Activated T-helper 1 cell treated with Interleukin-2 at 50 U/mL for 16 hours (primary cell): ENCODE data around the gene ZNF311.
"Not testable (repeated sequence)": the region's sequence is repeated elsewhere in the genome, so short reads cannot be mapped to it uniquely, and the experiment has no call there.

Source experiments
- DNase-seq: peaks from one replicate; pipeline ENCODE4 v3.0.0-alpha.2; 2020; ENCODE audit warnings: low read depth

Gene ZNF311

GRCh38 chr6:28982476-28983266 lies 22.4 kb downstream of the ZNF311 start:
- no peak for DNase-seq

GRCh38 chr6:28981833-28982475 lies 23.2 kb downstream of the ZNF311 start:
- DNase-seq: peak; percentile 46

DNA sequence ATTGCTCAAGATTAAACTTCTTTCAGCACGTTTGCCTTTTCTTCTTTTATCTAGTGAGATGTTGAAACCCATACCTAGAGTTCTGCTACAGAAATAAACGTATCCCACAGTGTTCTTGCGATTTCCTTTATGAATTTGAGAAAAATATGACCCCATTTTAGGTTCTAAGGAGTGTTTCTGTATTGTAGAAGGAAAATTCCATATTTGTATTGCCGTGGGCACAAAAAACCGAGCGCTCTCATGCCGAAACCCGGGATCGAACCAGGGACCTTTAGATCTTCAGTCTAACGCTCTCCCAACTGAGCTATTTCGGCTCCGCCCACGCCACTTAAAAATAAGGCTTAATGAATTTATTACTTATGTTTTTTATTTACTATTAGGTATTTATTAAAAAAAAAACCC lies 23.7 kb downstream of the ZNF311 start:
- peak; percentile 53 for DNase-seq

- no peak for DNase-seq
Measured at GRCh38 chr6:28980852-28981430, 24.2 kb downstream of the ZNF311 start.

GRCh38 chr6:28980137-28980851 lies 24.8 kb downstream of the ZNF311 start:
- no peak for DNase-seq

DNA sequence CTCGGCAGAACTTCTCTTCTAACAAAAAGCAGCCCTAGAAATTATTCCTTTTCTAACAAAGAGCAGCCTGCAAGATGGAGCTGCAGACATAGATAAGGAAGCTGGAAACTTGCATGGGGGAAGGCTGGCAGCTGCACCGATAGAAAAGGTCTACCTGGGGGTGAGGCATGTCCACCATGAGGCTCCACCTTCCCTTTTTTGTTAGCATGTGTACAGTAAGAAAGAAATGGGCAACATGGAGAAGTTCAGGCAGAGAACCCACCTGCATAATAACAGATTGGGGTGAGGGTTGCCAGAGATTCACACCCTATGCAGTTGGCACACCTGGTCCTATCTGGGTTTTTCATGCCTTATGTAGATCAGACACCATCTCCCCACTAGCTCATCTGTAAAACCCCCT lies 25.4 kb downstream of the ZNF311 start:
- no peak for DNase-seq

GRCh38 chr6:28978959-28979561 lies 26.1 kb downstream of the ZNF311 start:
- no peak for DNase-seq

GRCh38 chr6:28978133-28978491 lies 27.0 kb downstream of the ZNF311 start:
- DNase-seq: no peak

DNA sequence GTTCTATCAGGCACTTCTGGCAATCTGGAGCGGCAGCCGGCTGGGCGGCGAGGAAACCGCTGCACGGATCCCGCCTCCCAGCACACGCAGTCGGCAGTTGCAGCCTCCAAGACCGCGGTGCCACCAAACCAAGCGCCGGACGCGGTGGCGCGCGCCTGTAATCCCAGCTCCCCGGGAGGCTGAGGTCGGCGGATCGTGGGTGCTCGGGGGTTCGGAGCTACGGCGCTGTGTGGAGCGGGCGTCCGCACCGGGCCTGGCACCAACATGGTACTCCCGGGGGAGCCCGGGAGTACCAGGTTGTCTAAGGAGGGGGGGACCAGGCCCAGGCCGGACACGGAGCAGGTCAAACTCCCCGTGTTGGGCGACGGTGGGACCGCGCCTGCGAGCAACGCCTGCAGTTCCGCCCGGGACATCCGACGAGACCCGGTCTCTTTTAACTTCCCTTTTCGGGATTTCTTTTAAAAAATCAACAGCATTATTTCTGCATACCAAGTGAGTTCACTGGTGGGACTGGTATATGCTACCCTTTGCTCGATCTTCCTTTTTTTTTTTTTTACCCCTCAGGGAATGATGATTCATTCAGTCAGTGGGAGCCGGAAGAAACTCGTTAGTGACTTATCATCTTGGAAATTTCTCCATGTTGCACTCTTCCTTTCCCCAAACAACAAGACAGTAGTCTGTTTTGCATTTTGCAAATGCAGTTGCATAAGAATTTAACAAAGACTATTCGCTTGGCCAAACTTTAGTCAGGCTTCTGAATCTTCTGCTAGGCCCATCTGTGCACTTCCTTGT lies 27.6 kb downstream of the ZNF311 start:
- no peak for DNase-seq

- no peak for DNase-seq
Measured at GRCh38 chr6:28976677-28977076, 28.4 kb downstream of the ZNF311 start.

DNA sequence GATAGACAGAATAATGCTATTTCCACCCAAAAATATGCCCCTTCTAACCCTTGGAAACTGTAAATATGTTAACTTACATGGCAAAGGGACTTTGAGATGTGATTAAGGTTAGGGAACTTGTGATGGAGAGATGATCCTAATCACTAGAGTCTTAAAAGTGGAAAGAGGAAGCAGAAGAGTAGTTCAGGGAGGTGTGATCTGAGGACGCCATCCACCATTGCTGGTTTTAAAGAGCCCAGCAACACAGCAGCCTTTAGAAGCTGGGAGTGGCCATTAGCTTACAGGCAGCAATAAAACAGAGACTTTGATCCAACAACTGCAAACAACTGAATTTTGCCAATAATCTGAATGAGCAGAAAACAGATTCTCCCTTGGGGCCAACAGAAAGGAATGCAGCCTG lies 30.6 kb downstream of the ZNF311 start:
- DNase-seq: no peak

DNA sequence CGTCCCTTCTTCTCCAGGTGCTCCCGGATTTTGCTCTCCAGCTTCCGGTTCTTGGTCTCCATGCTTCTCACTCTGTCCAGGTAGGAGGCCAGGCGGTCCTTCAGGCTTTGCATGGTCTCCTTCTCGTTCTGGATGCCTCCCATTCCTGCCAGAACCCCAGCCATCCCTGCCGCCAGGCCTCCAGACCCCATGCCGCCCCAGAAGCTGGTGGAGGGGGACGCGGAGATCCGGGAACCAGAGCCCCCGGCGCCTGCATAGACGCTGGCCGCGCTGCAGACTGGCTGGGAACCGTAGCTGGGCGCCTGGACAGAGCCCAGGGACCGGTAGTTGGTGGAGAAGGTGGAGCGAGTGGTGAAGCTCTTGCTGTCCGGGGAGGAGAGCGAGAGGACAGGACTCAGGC lies 35.1 kb downstream of the ZNF311 start:
- not testable (repeated sequence) for DNase-seq

DNA sequence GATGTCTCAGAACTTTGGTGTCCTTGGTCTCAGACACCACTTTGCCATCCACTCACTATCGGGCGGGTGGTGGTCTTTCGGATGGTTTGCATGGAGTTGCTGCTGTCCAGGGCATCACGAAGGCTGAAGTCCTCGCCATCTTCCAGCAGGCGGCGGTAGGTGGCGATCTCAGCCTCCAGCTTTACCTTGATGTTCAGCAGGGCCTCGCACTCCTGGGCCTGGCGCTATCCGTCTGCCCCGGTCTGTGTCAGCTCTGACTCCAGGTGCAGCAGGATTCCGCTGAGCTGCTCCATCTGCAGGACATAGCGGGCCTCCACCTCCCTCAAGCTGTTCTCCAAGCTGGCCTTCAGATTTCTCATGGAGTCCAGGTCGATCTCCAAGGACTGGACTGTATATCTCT lies 36.0 kb downstream of the ZNF311 start:
- no peak for DNase-seq

DNA sequence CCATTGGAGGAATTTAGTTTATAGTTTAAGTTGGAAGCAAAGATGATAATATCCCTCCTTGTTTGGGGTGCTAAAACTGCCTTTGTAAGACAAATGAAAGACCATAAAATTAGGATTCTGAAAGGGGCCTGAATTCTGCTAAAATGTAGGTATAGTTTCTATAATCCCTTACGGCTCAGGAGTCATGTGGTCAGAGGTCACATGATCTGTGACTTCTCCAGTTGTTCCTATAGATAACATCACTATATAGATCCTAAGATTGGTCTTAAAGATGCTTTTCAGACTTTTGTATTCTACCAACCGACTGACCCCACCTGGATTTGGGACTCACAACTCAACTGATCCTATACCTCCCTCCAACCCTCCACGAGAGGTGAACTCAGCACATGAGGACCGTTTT lies 36.6 kb downstream of the ZNF311 start:
- DNase-seq: no peak

- no peak for DNase-seq
Measured at GRCh38 chr6:28965706-28966105, 39.4 kb downstream of the ZNF311 start.

DNA sequence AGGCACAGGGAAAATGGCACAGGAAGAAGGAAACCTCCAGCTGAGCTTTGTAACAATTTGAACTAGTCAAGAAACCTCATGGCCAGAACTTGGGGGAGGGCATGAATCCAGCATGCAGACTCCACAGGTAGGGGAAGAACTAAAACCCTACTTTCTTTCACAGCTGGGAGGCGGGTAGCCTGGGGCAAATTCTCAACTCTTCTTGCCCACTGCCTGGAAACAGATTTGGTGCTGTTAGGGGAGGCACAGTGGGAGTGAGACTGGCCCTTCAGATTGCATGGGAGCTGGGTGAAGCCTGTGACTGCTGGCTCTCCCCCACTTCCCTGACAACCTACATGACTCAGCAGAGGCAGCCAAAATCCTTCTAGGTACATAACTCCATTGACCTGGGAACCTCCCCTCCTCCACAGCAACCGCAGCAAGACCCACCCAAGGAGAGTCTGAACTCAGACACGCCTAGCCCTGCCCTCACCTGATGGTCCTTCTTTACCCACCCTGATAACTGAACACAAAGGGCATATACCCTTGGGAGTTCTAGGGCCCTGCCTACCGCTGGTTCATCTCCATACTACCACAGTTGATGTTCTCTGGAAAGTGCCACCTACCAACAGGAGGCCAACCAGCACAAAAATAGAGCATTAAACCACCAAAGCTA lies 44.1 kb downstream of the ZNF311 start:
- no peak for DNase-seq

- not testable (repeated sequence) for DNase-seq
Measured at GRCh38 chr6:28958561-28959243, 46.4 kb downstream of the ZNF311 start.

DNA sequence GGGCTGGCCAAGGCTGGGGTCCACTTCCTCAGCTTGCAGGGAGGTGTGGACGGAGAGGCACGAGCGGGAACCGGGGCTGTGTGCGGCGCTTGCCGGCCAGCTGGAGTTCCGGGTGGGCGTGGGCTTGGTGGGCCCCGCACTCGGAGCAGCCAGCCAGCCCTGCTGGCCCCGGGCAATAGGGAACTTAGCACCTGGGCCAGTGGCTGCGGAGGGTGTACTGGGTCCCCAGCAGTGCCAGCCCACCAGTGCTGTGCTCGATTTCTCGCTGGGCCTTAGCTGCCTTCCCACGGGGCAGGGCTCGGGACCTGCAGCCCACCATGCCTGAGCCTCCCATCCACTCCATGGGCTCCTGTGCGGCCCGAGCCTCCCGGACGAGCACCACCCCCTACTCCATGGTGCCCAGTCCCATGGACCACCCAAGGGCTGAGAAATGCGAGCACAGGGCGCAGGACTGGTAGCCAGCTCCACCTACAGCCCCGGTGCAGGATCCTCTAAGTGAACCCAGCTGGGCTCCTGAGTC lies 47.3 kb downstream of the ZNF311 start:
- DNase-seq: not testable (repeated sequence)

DNA sequence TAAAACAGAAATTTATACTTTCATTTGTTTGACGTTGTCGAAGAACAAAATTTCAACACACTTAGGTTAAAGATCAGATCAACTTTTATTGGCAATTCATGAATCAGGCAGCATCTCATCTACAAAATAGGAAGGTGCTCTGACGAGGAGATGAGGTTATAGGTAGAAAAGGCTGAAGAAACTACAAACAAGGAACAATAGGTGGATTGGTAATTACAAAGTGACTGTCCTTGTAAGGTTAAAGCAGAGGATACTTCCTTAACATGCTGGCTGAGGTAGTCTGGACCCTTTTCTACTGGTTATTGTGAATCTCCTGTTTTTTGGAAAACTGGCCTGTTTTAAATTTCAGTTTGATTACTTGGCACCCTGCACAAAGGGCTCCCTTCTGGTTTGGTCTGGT lies 48.8 kb downstream of the ZNF311 start:
- no peak for DNase-seq

- DNase-seq: no peak
Measured at GRCh38 chr6:28953585-28954258, 51.4 kb downstream of the ZNF311 start.
